H9 (cell line): ENCODE measurements around the gene COA1. TPM values are rescaled to one million over a fixed set of nuclear protein-coding genes. Genes with fewer than 3 reads are reported as not detected.

Experiments
- DNase-seq: peaks from one replicate; pipeline ENCODE4 v3.0.0-alpha.2; 2017
- H2AFZ ChIP-seq: one replicate; pipeline ENCODE4 v1.6.1; 2013; ENCODE audit warnings: mild to moderate bottlenecking, low read length, control low read depth, moderate library complexity
- H2AK5ac ChIP-seq: 2 replicates; pipeline ENCODE4 v1.6.1; 2013; ENCODE audit warnings: low read length, control low read depth, mixed read lengths; ENCODE audit not compliant: insufficient read length
- H2BK120ac ChIP-seq: one replicate; pipeline ENCODE4 v1.6.1; 2013; ENCODE audit warnings: low read depth, mild to moderate bottlenecking, low read length, control low read depth, inconsistent platforms; ENCODE audit not compliant: poor library complexity, severe bottlenecking
- H2BK12ac ChIP-seq: 2 replicates; pipeline ENCODE4 v1.6.1; 2013; ENCODE audit warnings: low read length, control low read depth, mixed read lengths, low read depth; ENCODE audit not compliant: insufficient read length
- H2BK15ac ChIP-seq: 2 replicates; pipeline ENCODE4 v1.6.1; 2013; ENCODE audit warnings: low read depth, low read length, control low read depth
- H2BK20ac ChIP-seq: one replicate; pipeline ENCODE4 v1.6.1; 2013; ENCODE audit warnings: low read depth, mild to moderate bottlenecking, low read length, control low read depth, inconsistent platforms; ENCODE audit not compliant: poor library complexity, severe bottlenecking
- H2BK5ac ChIP-seq: 2 replicates; pipeline ENCODE4 v1.6.1; 2013; ENCODE audit warnings: low read length, control low read depth, mixed read lengths; ENCODE audit not compliant: insufficient read length
- H3K14ac ChIP-seq: 2 replicates; pipeline ENCODE4 v1.6.1; 2013; ENCODE audit warnings: low read length, control low read depth; ENCODE audit not compliant: insufficient read depth
- H3K18ac ChIP-seq: 2 replicates; pipeline ENCODE4 v1.6.1; 2013; ENCODE audit warnings: low read depth, mild to moderate bottlenecking, mixed read lengths, low read length, control low read depth; ENCODE audit not compliant: insufficient read length
- H3K23ac ChIP-seq: 2 replicates; pipeline ENCODE4 v1.6.1; 2013; ENCODE audit warnings: low read length, control low read depth, mixed read lengths, low read depth; ENCODE audit not compliant: insufficient read length
- H3K23me2 ChIP-seq: 2 replicates; pipeline ENCODE4 v1.6.1; 2013; ENCODE audit warnings: low read depth, mild to moderate bottlenecking, mixed read lengths, low read length, control low read depth; ENCODE audit not compliant: insufficient read length, poor library complexity, severe bottlenecking
- H3K27ac ChIP-seq: 2 replicates; pipeline ENCODE4 v1.5.1; 2013; ENCODE audit warnings: low read length, control low read depth, mixed read lengths, low read depth; ENCODE audit not compliant: insufficient read length
- H3K27me3 ChIP-seq: 2 replicates; pipeline ENCODE4 v1.6.1; 2013; ENCODE audit warnings: low read length, control low read depth, inconsistent platforms; ENCODE audit not compliant: insufficient read depth
- H3K4ac ChIP-seq: 2 replicates; pipeline ENCODE4 v1.6.1; 2013; ENCODE audit warnings: low read depth, mild to moderate bottlenecking, control low read depth, inconsistent platforms, low read length, moderate library complexity
- H3K4me1 ChIP-seq: 2 replicates; pipeline ENCODE4 v1.6.1; 2013; ENCODE audit warnings: low read length, control low read depth, inconsistent platforms; ENCODE audit not compliant: insufficient read depth
- H3K4me2 ChIP-seq: 2 replicates; pipeline ENCODE4 v1.6.1; 2013; ENCODE audit warnings: low read length, control low read depth, mixed read lengths; ENCODE audit not compliant: insufficient read length, insufficient read depth
- H3K56ac ChIP-seq: 2 replicates; pipeline ENCODE4 v1.6.1; 2013; ENCODE audit warnings: low read depth, mild to moderate bottlenecking, mixed read lengths, low read length, control low read depth; ENCODE audit not compliant: insufficient read length
- H3K79me1 ChIP-seq: 2 replicates; pipeline ENCODE4 v1.6.1; 2013; ENCODE audit warnings: low read depth, mild to moderate bottlenecking, moderate library complexity, low read length, control low read depth, inconsistent platforms; ENCODE audit not compliant: insufficient read depth, poor library complexity, severe bottlenecking
- H3K79me2 ChIP-seq: 2 replicates; pipeline ENCODE4 v1.6.1; 2013; ENCODE audit warnings: low read length, control low read depth, inconsistent platforms; ENCODE audit not compliant: insufficient read depth
- H3K9ac ChIP-seq: 2 replicates; pipeline ENCODE4 v1.6.1; 2013; ENCODE audit warnings: low read length, control low read depth, mixed read lengths; ENCODE audit not compliant: insufficient read length; ENCODE audit errors: extremely low read depth
- H3K9me3 ChIP-seq: one replicate; pipeline ENCODE4 v1.6.1; 2013; ENCODE audit warnings: low read depth, low read length, inconsistent platforms; ENCODE audit not compliant: control insufficient read depth
- H3T11ph ChIP-seq: one replicate; pipeline ENCODE4 v1.6.1; 2013; ENCODE audit warnings: mild to moderate bottlenecking, low read length, control low read depth, inconsistent platforms
- H4K20me1 ChIP-seq: one replicate; pipeline ENCODE4 v1.6.1; 2013; ENCODE audit not compliant: control insufficient read depth, insufficient read length, insufficient read depth
- H4K5ac ChIP-seq: 2 replicates; pipeline ENCODE4 v1.6.1; 2013; ENCODE audit warnings: low read depth, mild to moderate bottlenecking, mixed read lengths, low read length, control low read depth; ENCODE audit not compliant: insufficient read length
- H4K8ac ChIP-seq: replicated peaks from 2 replicates; pipeline ENCODE4 v1.6.1; 2013; ENCODE audit warnings: low read length, control low read depth, mixed read lengths, low read depth; ENCODE audit not compliant: insufficient read length
- H4K91ac ChIP-seq: 2 replicates; pipeline ENCODE4 v1.6.1; 2013; ENCODE audit warnings: low read depth, mild to moderate bottlenecking, moderate library complexity, mixed read lengths, low read length, control low read depth; ENCODE audit not compliant: insufficient read length
- H3K27ac Mint-ChIP-seq, 3 experiments: 2 replicates in 2 of 3; 3 replicates in 1 of 3; pipeline ENCODE4 v1.8.0; 2020 to 2021; ENCODE audit warnings: mixed read lengths in 3 of 3, mild to moderate bottlenecking in 1 of 3, moderate library complexity in 1 of 3
- H3K27me3 Mint-ChIP-seq: 2 replicates; pipeline ENCODE4 v1.8.0; 2021; ENCODE audit warnings: low read depth, mild to moderate bottlenecking, moderate library complexity, mixed read lengths
- H3K36me3 Mint-ChIP-seq, 3 experiments: 2 replicates in 2 of 3; 3 replicates in 1 of 3; pipeline ENCODE4 v1.8.0; 2020 to 2021; ENCODE audit warnings: low read depth in 3 of 3, mixed read lengths in 3 of 3; ENCODE audit not compliant: insufficient read depth in 1 of 3
- H3K4me1 Mint-ChIP-seq, 2 experiments: 2 replicates each; pipeline ENCODE4 v1.8.0; 2020; ENCODE audit warnings: mixed read lengths in 2 of 2
- H3K4me3 Mint-ChIP-seq, 2 experiments: 2 replicates in 1 of 2; 3 replicates in 1 of 2; pipeline ENCODE4 v1.8.0; 2020 to 2021; ENCODE audit warnings: mild to moderate bottlenecking in 2 of 2, mixed read lengths in 2 of 2, moderate library complexity in 1 of 2
- H3K9me3 Mint-ChIP-seq, 2 experiments: 2 replicates in 1 of 2; 3 replicates in 1 of 2; pipeline ENCODE4 v1.8.0; 2020; ENCODE audit warnings: mild to moderate bottlenecking in 2 of 2, mixed read lengths in 2 of 2, moderate library complexity in 1 of 2
- WGBS: extraction: QIAGEN DNeasy Blood & Tissue Kit; methylation state at CpG from one replicate; pipeline ENCODE4 v1.1.7; 2013; ENCODE audit warnings: missing lambda C conversion rate, low lambda C conversion rate, mixed read lengths; ENCODE audit not compliant: insufficient read length; ENCODE audit errors: extremely low coverage; 5-methylcytosine and 5-hydroxymethylcytosine counted together
- total RNA-seq: library from RNA; stranded (reverse); gene quantifications from 2 replicates; pipeline ENCODE4 v1.2.1, GENCODE V29; 2021
- TF ChIP-seq, protein P1 (sequence below): fragments of 200-600 bp; sonication (generic); conservative IDR thresholded peaks from 3 replicates; pipeline ENCODE4 v1.8.0; 2021; ENCODE audit warnings: antibody characterized with exemption, mild to moderate bottlenecking

COA1 gene
- total RNA-seq, 1 experiment from 2014 or later: 138 TPM

DNA sequence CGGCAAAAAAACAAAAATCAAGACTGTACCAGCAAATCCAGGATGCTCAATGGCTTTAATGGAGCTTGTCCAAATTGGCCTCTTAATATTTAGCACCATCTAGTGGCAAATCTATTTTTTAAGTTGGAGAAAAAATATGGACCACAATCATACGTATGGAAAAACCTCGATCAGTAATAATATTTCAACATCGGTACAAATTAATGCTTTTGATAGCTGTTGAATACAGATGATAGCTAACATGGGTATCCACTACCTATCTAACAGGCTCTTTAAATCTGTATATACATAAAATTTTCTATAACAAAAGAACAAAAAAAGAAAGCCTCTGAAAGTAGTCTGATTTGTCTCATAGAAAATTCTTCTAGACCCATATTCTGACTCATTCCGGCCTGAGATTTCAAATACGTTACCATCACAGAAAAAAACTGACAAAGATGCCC, 29.2 kb downstream of the COA1 start:
- no peak overlapping the region for H4K5ac ChIP-seq
- peaks cover 2% of the 10 kb centered on the region for H3K79me1 ChIP-seq
- peaks cover 25 to 31% of the 10 kb centered on the region in 2 experiments for H3K4me1 Mint-ChIP-seq
- no peak overlapping the region for H2BK12ac ChIP-seq
- no peak overlapping the region for H4K8ac ChIP-seq
- no peak overlapping the region for H3K14ac ChIP-seq
- DNase-seq: no peak
- no peak overlapping the region for H3T11ph ChIP-seq
- H4K91ac ChIP-seq: no peak overlapping the region
- H3K4me3 Mint-ChIP-seq: no peak overlapping the region
- peaks cover 8 to 10% of the 10 kb centered on the region in 2 experiments; a peak in 4 of 5 replicates for H3K9me3 Mint-ChIP-seq
- H2AFZ ChIP-seq: no peak overlapping the region
- no peak overlapping the region for H3K27ac Mint-ChIP-seq
- no peaks in the 10 kb centered on the region for H3K27me3 Mint-ChIP-seq
- no peaks in the 10 kb centered on the region for H4K20me1 ChIP-seq
- no peak overlapping the region for H2BK15ac ChIP-seq
- H3K18ac ChIP-seq: no peak overlapping the region
- H3K23me2 ChIP-seq: no peaks in the 10 kb centered on the region
- no peak overlapping the region for H3K56ac ChIP-seq
- H3K79me2 ChIP-seq: peaks cover 20% of the 10 kb centered on the region; the same call in 1 of the 2 replicates
- no CpG with 5 or more reads among the region's 6 CpGs for WGBS
- H3K9ac ChIP-seq: no peak overlapping the region
- H3K27me3 ChIP-seq: no peaks in the 10 kb centered on the region
- H3K9me3 ChIP-seq: no peaks in the 10 kb centered on the region
- no peak overlapping the region for H3K4me2 ChIP-seq
- no peak overlapping the region for H3K4ac ChIP-seq
- no peak overlapping the region for H3K27ac ChIP-seq
- no peak overlapping the region for H2BK120ac ChIP-seq
- no peak overlapping the region for H2BK20ac ChIP-seq
- peaks cover 8% of the 10 kb centered on the region; the same call in 1 of the 2 replicates for H3K4me1 ChIP-seq
- H3K23ac ChIP-seq: no peak overlapping the region
- peaks cover 15 to 25% (median 16%) of the 10 kb centered on the region in 3 experiments for H3K36me3 Mint-ChIP-seq
- no peak overlapping the region for H2BK5ac ChIP-seq
- TF ChIP-seq, protein P1, sequence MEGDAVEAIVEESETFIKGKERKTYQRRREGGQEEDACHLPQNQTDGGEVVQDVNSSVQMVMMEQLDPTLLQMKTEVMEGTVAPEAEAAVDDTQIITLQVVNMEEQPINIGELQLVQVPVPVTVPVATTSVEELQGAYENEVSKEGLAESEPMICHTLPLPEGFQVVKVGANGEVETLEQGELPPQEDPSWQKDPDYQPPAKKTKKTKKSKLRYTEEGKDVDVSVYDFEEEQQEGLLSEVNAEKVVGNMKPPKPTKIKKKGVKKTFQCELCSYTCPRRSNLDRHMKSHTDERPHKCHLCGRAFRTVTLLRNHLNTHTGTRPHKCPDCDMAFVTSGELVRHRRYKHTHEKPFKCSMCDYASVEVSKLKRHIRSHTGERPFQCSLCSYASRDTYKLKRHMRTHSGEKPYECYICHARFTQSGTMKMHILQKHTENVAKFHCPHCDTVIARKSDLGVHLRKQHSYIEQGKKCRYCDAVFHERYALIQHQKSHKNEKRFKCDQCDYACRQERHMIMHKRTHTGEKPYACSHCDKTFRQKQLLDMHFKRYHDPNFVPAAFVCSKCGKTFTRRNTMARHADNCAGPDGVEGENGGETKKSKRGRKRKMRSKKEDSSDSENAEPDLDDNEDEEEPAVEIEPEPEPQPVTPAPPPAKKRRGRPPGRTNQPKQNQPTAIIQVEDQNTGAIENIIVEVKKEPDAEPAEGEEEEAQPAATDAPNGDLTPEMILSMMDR: peak; percentile 58
- no peak overlapping the region for H2AK5ac ChIP-seq
